ENCODE measurements around the gene OCA2. TPM values are rescaled to one million over a fixed set of nuclear protein-coding genes. Genes with fewer than 3 reads are reported as not detected.

Gene OCA2
- total and polyA plus RNA-seq, 2 of the 13 experiments (the other 11 are each of a cell fraction or from before 2014, with no cell fraction given): 0.02 to 0.05 TPM

DNA sequence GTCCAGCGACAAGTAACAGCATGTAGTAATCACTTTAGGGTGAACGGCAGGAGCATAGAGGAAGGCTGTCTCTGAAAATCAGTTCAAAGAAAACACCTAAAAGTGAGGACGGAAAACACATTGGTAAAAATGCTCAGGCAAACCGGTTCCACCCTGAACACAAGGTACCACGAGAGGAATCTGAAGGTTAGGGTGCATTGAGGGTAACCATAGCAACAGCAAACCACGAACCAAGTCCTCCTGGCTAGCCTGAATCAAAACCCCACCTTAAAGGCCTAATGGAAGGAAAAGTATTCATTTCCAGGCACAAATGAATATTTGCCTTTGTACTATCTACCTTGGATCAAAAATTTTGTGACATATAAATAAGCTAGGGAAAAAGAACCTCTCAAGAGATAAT is 315.0 kb downstream of the OCA2 start:
- no peak for FAIRE-seq
- BruUV-seq (replicated peaks): no TSS peak
- no peak for ATAC-seq

GRCh38 chr15:27783678-27784077 is 315.4 kb downstream of the OCA2 start:
- 7% methylated on average over 3 of the region's 3 CpGs for WGBS (ENCODE audit: low lambda C conversion rate)
- H4K20me1 ChIP-seq (ENCODE audit: insufficient read depth, low read length): no peaks in the 10 kb centered on the region
- no peak overlapping the region for H3K4me2 ChIP-seq (ENCODE audit: low read depth, low read length)
- H3K79me2 ChIP-seq (ENCODE audit: insufficient read depth, low read length): no peaks in the 10 kb centered on the region
- H3K27ac ChIP-seq (ENCODE audit: extremely low read length, insufficient read depth, low read length): no peak overlapping the region
- H3K9me3 ChIP-seq (ENCODE audit: low read length): no peaks in the 10 kb centered on the region
- H2AFZ ChIP-seq (ENCODE audit: low read length): no peak overlapping the region
- H3K27me3 ChIP-seq (ENCODE audit: control insufficient read depth in 1 of 2, insufficient read depth in 2 of 2, low read length in 2 of 2): no peaks in the 10 kb centered on the region; a peak in 1 of 5 replicates
- no peaks in the 10 kb centered on the region for H3K4me1 ChIP-seq (ENCODE audit: insufficient read depth, low read length)
- no peak for ATAC-seq
- H3K4me3 ChIP-seq (replicated peaks in 1 of 3; ENCODE audit: insufficient read depth in 1 of 3, low read depth in 2 of 3, low read length in 3 of 3): no peak overlapping the region
- POLR2A ChIA-PET: no interaction called here
- TF ChIP-seq NFE2L1 (CRISPR knock-in tag; IDR thresholded peaks at IDR 0.05; ENCODE audit: borderline replicate concordance) (no peak), MXD1 (CRISPR knock-in tag; IDR thresholded peaks at IDR 0.05) (no peak), NAIF1 (CRISPR knock-in tag; IDR thresholded peaks at IDR 0.05; ENCODE audit: borderline replicate concordance) (no peak), ZNF660 (CRISPR knock-in tag; IDR thresholded peaks at IDR 0.05; ENCODE audit: borderline replicate concordance, low read depth) (no peak), REL (CRISPR knock-in tag; conservative IDR thresholded peaks at IDR 0.05) (no peak)
- TF ChIP-seq, protein P1, sequence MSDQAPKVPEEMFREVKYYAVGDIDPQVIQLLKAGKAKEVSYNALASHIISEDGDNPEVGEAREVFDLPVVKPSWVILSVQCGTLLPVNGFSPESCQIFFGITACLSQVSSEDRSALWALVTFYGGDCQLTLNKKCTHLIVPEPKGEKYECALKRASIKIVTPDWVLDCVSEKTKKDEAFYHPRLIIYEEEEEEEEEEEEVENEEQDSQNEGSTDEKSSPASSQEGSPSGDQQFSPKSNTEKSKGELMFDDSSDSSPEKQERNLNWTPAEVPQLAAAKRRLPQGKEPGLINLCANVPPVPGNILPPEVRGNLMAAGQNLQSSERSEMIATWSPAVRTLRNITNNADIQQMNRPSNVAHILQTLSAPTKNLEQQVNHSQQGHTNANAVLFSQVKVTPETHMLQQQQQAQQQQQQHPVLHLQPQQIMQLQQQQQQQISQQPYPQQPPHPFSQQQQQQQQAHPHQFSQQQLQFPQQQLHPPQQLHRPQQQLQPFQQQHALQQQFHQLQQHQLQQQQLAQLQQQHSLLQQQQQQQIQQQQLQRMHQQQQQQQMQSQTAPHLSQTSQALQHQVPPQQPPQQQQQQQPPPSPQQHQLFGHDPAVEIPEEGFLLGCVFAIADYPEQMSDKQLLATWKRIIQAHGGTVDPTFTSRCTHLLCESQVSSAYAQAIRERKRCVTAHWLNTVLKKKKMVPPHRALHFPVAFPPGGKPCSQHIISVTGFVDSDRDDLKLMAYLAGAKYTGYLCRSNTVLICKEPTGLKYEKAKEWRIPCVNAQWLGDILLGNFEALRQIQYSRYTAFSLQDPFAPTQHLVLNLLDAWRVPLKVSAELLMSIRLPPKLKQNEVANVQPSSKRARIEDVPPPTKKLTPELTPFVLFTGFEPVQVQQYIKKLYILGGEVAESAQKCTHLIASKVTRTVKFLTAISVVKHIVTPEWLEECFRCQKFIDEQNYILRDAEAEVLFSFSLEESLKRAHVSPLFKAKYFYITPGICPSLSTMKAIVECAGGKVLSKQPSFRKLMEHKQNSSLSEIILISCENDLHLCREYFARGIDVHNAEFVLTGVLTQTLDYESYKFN (CRISPR knock-in tag; conservative IDR thresholded peaks at IDR 0.05): no peak
- H3K9ac ChIP-seq (ENCODE audit: insufficient read depth, low read depth, low read length): no peak overlapping the region
- CTCF ChIA-PET (ENCODE audit: low intra/inter-chr PET ratio, low total read pairs): no interaction called here
- no peaks in the 10 kb centered on the region for H3K36me3 ChIP-seq (replicated peaks in 1 of 2; ENCODE audit: control insufficient read depth in 1 of 2, insufficient read depth in 2 of 2, low read length in 2 of 2)
- intact Hi-C loops (cut with micrococcal nuclease; ENCODE audit: unreplicated experiment) (no loop called here), in situ Hi-C loops (cut with HindIII; ENCODE audit: extremely low pct_ligation_motif_present, low pct_unique_long_range_greater_than_20kb) (no loop called here)
- no peak for DNase-seq (ENCODE audit: low spot score)
- BruUV-seq (replicated peaks): no TSS peak
- no peak for FAIRE-seq

More for the DNA sequence above, 315.0 kb downstream of the OCA2 start:
- Histone ChIP-seq H3K4me3 (replicated peaks in 1 of 3; ENCODE audit: insufficient read depth in 1 of 3, low read depth in 2 of 3, low read length in 3 of 3) (no peak overlapping the region), H3K27me3 (ENCODE audit: control insufficient read depth in 1 of 2, insufficient read depth in 2 of 2, low read length in 2 of 2) (no peaks in the 10 kb centered on the region; a peak in 1 of 5 replicates), H3K4me2 (ENCODE audit: low read depth, low read length) (no peak overlapping the region), H3K27ac (ENCODE audit: extremely low read length, insufficient read depth, low read length) (no peak overlapping the region), H2AFZ (ENCODE audit: low read length) (no peak overlapping the region), H3K36me3 (replicated peaks in 1 of 2; ENCODE audit: control insufficient read depth in 1 of 2, insufficient read depth in 2 of 2, low read length in 2 of 2) (no peaks in the 10 kb centered on the region), H3K9me3 (ENCODE audit: low read length) (no peaks in the 10 kb centered on the region), H4K20me1 (ENCODE audit: insufficient read depth, low read length) (no peaks in the 10 kb centered on the region), H3K9ac (ENCODE audit: insufficient read depth, low read depth, low read length) (no peak overlapping the region), H3K4me1 (ENCODE audit: insufficient read depth, low read length) (no peaks in the 10 kb centered on the region), H3K79me2 (ENCODE audit: insufficient read depth, low read length) (no peaks in the 10 kb centered on the region)
- intact Hi-C loops (cut with micrococcal nuclease; ENCODE audit: unreplicated experiment): no loop called here
- WGBS (ENCODE audit: low lambda C conversion rate): 8% methylated on average over 6 of the region's 6 CpGs
- ChIA-PET POLR2A (no interaction called here), CTCF (ENCODE audit: low intra/inter-chr PET ratio, low total read pairs) (no interaction called here)
- no peak for TF ChIP-seq NR1H2 (CRISPR knock-in tag; IDR thresholded peaks at IDR 0.05; ENCODE audit: borderline replicate concordance, low read depth)
- no peak for TF ChIP-seq NFKB2 (CRISPR knock-in tag; IDR thresholded peaks at IDR 0.05; ENCODE audit: borderline replicate concordance)
- no peak for TF ChIP-seq FOXA1 (IDR thresholded peaks at IDR 0.05)
- TF ChIP-seq FOXA1 (CRISPR knock-in tag; IDR thresholded peaks at IDR 0.05): no peak
- no peak for TF ChIP-seq KAT8 (CRISPR knock-in tag; IDR thresholded peaks at IDR 0.05)
- TF ChIP-seq, protein P2, sequence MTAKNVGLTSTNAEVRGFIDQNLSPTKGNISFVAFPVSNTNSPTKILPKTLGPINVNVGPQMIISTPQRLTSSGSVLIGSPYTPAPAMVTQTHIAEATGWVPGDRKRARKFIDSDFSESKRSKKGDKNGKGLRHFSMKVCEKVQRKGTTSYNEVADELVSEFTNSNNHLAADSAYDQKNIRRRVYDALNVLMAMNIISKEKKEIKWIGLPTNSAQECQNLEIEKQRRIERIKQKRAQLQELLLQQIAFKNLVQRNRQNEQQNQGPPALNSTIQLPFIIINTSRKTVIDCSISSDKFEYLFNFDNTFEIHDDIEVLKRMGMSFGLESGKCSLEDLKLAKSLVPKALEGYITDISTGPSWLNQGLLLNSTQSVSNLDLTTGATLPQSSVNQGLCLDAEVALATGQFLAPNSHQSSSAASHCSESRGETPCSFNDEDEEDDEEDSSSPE (CRISPR knock-in tag; IDR thresholded peaks at IDR 0.05): no peak
- no peak for TF ChIP-seq MED8 (CRISPR knock-in tag; IDR thresholded peaks at IDR 0.05; ENCODE audit: insufficient replicate concordance)
- no peak for TF ChIP-seq ZNF24 (IDR thresholded peaks at IDR 0.05)
- TF ChIP-seq RFX1 (IDR thresholded peaks at IDR 0.05): peak; percentile 21; the same call in 1 of the 2 replicates
- in situ Hi-C loops (cut with HindIII; ENCODE audit: extremely low pct_ligation_motif_present, low pct_unique_long_range_greater_than_20kb): no loop called here
- DNase-seq (ENCODE audit: low spot score): no peak

Data from HepG2 (cell line).